HCT116 (cell line): Measurements from ENCODE around the gene HHIPL1. TPM values are rescaled to one million over a fixed set of nuclear protein-coding genes. Genes with fewer than 3 reads are reported as not detected.

Experiments used
- ATAC-seq: fragments of 200-7000 bp; cut with Tn5 transposase; 2 replicates; pipeline ENCODE4 v1.9.1; 2020; ENCODE audit warnings: mild to moderate bottlenecking, moderate library complexity
- BruUV-seq: library from RNA; stranded (reverse); fragments of 400-500 nt; replicated peaks from 2 replicates; lab custom pipeline; 2021; lab: Mats Ljungman, UMichigan
- CTCF ChIA-PET: fragments of 300-600 bp; sonication (Branson Sonifier 250); formaldehyde crosslinking; loops from one replicate; lab custom pipeline; 2021; ENCODE audit warnings: antibody characterized with exemption; lab: Charles Lee
- POLR2A ChIA-PET: fragments of 300-600, 350-600 bp; sonication (Branson Sonifier 250); formaldehyde crosslinking; loops from one replicate; lab custom pipeline; 2021; ENCODE audit warnings: antibody characterized with exemption; lab: Charles Lee
- RAD21 ChIA-PET, 2 experiments: fragments of 300-600 bp; sonication (Branson Sonifier 250); formaldehyde crosslinking; loops; one replicate each; lab custom pipeline; 2023; ENCODE audit warnings: low total read pairs in 2 of 2; ENCODE audit not compliant: uncharacterized antibody in 2 of 2, unreplicated experiment in 2 of 2, low non-redundant PET in 1 of 2; lab: Charles Lee
- DNase-seq: peaks from one replicate; pipeline ENCODE4 v3.0.0-alpha.2; 2010; ENCODE audit warnings: low read depth, low spot score
- H2AFZ ChIP-seq: fragments of 200-600 bp; shearing (Covaris generic), sonication (generic); 2 replicates; pipeline ENCODE4 v1.6.1; 2017; ENCODE audit warnings: low read depth, mixed run types, mixed read lengths, antibody characterized with exemption, low read length; ENCODE audit not compliant: poor library complexity, severe bottlenecking
- H3K27ac ChIP-seq: 2 replicates; pipeline ENCODE4 v1.5.1; 2012; ENCODE audit warnings: low read depth, low read length
- H3K27me3 ChIP-seq: fragments of 200-600 bp; sonication (generic); 2 replicates; pipeline ENCODE4 v1.6.1; 2016; ENCODE audit warnings: mixed run types, low read length, mixed read lengths; ENCODE audit not compliant: insufficient read depth
- H3K36me3 ChIP-seq, 2 experiments: fragments of 200-500 bp in 1 of 2; fragments of 200-600 bp in 1 of 2; sonication (Bioruptor generic) in 1 of 2; sonication (generic) in 1 of 2; 2 replicates each; pipeline versions ENCODE4 v1.5.1 to v1.6.1; 2014 to 2016; ENCODE audit warnings: low read length in 2 of 2, inconsistent platforms in 1 of 2, mixed read lengths in 1 of 2, mixed run types in 1 of 2; ENCODE audit not compliant: insufficient read depth in 2 of 2, control insufficient read depth in 1 of 2
- H3K4me1 ChIP-seq, 2 experiments: fragments of 200-600 bp in 1 of 2; sonication (generic) in 1 of 2; 2 replicates each; pipeline versions ENCODE4 v1.5.1 to v1.6.1; 2012 to 2017; ENCODE audit warnings: low read length in 2 of 2, inconsistent platforms in 1 of 2, mild to moderate bottlenecking in 1 of 2, mixed read lengths in 1 of 2, mixed run types in 1 of 2, moderate library complexity in 1 of 2; ENCODE audit not compliant: insufficient read depth in 2 of 2, control insufficient read depth in 1 of 2
- H3K4me2 ChIP-seq: fragments of 200-600 bp; sonication (generic); 2 replicates; pipeline ENCODE4 v1.6.1; 2017; ENCODE audit warnings: mixed run types, low read length, mixed read lengths
- H3K4me3 ChIP-seq, 2 experiments: fragments of 200-600 bp in 1 of 2; sonication (generic) in 1 of 2; replicated peaks in 1 of 2; 2 replicates each; pipeline ENCODE4 v1.5.1; 2011 to 2016; ENCODE audit warnings: low read length in 2 of 2, control low read depth in 1 of 2, low read depth in 1 of 2, mild to moderate bottlenecking in 1 of 2, mixed read lengths in 1 of 2, mixed run types in 1 of 2
- H3K79me2 ChIP-seq: fragments of 200-600 bp; sonication (generic); 2 replicates; pipeline ENCODE4 v1.6.1; 2017; ENCODE audit warnings: mild to moderate bottlenecking, mixed run types, low read length, moderate library complexity, mixed read lengths; ENCODE audit not compliant: insufficient read depth
- H3K9ac ChIP-seq: fragments of 200-600 bp; sonication (generic); 2 replicates; pipeline ENCODE4 v1.6.1; 2016; ENCODE audit warnings: low read length, mixed read lengths
- H3K9me2 ChIP-seq: fragments of 200-600 bp; sonication (generic), shearing (Covaris generic); 2 replicates; pipeline ENCODE4 v1.6.1; 2017; ENCODE audit warnings: mixed run types, mild to moderate bottlenecking, moderate library complexity; ENCODE audit not compliant: insufficient read depth
- H3K9me3 ChIP-seq, 2 experiments: fragments of 200-500 bp in 1 of 2; fragments of 200-600 bp in 1 of 2; sonication (Bioruptor generic) in 1 of 2; sonication (generic) in 1 of 2; 2 replicates each; pipeline ENCODE4 v1.6.1; 2014 to 2017; ENCODE audit warnings: low read length in 2 of 2, mixed read lengths in 2 of 2, inconsistent platforms in 1 of 2, low read depth in 1 of 2, mild to moderate bottlenecking in 1 of 2, mixed run types in 1 of 2, moderate library complexity in 1 of 2; ENCODE audit not compliant: control insufficient read depth in 1 of 2, insufficient read depth in 1 of 2
- H4K20me1 ChIP-seq: fragments of 200-600 bp; sonication (generic), shearing (Covaris generic); 2 replicates; pipeline ENCODE4 v1.6.1; 2017; ENCODE audit warnings: mixed run types, mild to moderate bottlenecking, moderate library complexity; ENCODE audit not compliant: insufficient read depth
- ATF3 ChIP-seq: IDR thresholded peaks from 2 replicates; pipeline ENCODE4 v1.6.1; 2012
- CEBPB ChIP-seq: IDR thresholded peaks from 2 replicates; pipeline ENCODE4 v1.6.1; 2012; ENCODE audit warnings: low read depth
- FOSL1 ChIP-seq: IDR thresholded peaks from 2 replicates; pipeline ENCODE4 v1.6.1; 2012; ENCODE audit warnings: low read depth
- POLR2A ChIP-seq: IDR thresholded peaks from 2 replicates; pipeline ENCODE4 v1.7.0; 2011; ENCODE audit warnings: borderline replicate concordance; ENCODE audit not compliant: insufficient read depth, insufficient read length; ENCODE audit errors: extremely low read depth
- REST ChIP-seq: IDR thresholded peaks from 2 replicates; pipeline ENCODE4 v1.6.1; 2012; ENCODE audit warnings: low read depth
- SIN3A ChIP-seq: IDR thresholded peaks from 2 replicates; pipeline ENCODE4 v1.6.1; 2012; ENCODE audit warnings: low read depth
- SP1 ChIP-seq: IDR thresholded peaks from 2 replicates; pipeline ENCODE4 v1.6.1; 2012; ENCODE audit warnings: low read depth
- TCF7L2 ChIP-seq: IDR thresholded peaks from 2 replicates; pipeline ENCODE4 v1.7.0; 2011; ENCODE audit warnings: borderline replicate concordance, inconsistent platforms; ENCODE audit not compliant: insufficient read depth, insufficient read length; ENCODE audit errors: extremely low read depth
- ZBTB33 ChIP-seq: IDR thresholded peaks from 2 replicates; pipeline ENCODE4 v1.6.1; 2011; ENCODE audit warnings: mild to moderate bottlenecking, low read length, moderate library complexity; ENCODE audit not compliant: insufficient replicate concordance; ENCODE audit errors: extremely low read depth
- ZNF274 ChIP-seq: fragments of 200-500 bp; sonication (Bioruptor generic); IDR thresholded peaks from 2 replicates; pipeline ENCODE4 v1.6.1; 2014; ENCODE audit warnings: mild to moderate bottlenecking, low read depth, low read length, inconsistent platforms
- intact Hi-C: fragments of 100-400 bp; cut with micrococcal nuclease; formaldehyde crosslinking; loops from 2 replicates; pipeline ENCODE4 v1.10.0; 2022
- total RNA-seq: library from RNA; stranded (reverse); gene quantifications from one replicate; pipeline ENCODE4 v1.2.1, GENCODE V29; 2021; ENCODE audit not compliant: unreplicated experiment

HHIPL1 gene
- total RNA-seq, 1 experiment from 2014 or later = not detected

- no peak overlapping the region for H3K4me2 ChIP-seq
- ChIA-PET CTCF (no interaction called here), RAD21 (no interaction called here)
Observed at GRCh38 chr14:99644035-99644587, 818 bp upstream of the HHIPL1 start.

More at GRCh38 chr14:99644035-99644587, 818 bp upstream of the HHIPL1 start:
- no peak overlapping the region for H3K9ac ChIP-seq
- H2AFZ ChIP-seq = no peak overlapping the region
- no peaks in the 10 kb centered on the region for H3K36me3 ChIP-seq
- intact Hi-C loops = no loop called here
- H3K27ac ChIP-seq = no peak overlapping the region
- POLR2A ChIA-PET = no interaction called here
- no peaks in the 10 kb centered on the region for H4K20me1 ChIP-seq
- no peaks in the 10 kb centered on the region for H3K9me2 ChIP-seq
- no peak overlapping the region for H3K4me3 ChIP-seq
- ATAC-seq (no peak), DNase-seq (no peak)
- no peaks in the 10 kb centered on the region for H3K4me1 ChIP-seq
- H3K27me3 ChIP-seq = no peaks in the 10 kb centered on the region
- no peak for TF ChIP-seq CEBPB
- no peak for TF ChIP-seq ZBTB33
- TF ChIP-seq POLR2A = no peak
- TF ChIP-seq ZNF274 = no peak
- no peak for TF ChIP-seq FOSL1
- TF ChIP-seq ATF3 = no peak
- TF ChIP-seq SP1 = no peak
- TF ChIP-seq REST = no peak
- no peak for TF ChIP-seq TCF7L2
- TF ChIP-seq SIN3A = no peak
- no TSS peak for BruUV-seq
- H3K9me3 ChIP-seq = no peaks in the 10 kb centered on the region
- no peaks in the 10 kb centered on the region for H3K79me2 ChIP-seq
